GM12878 (cell line): ENCODE results near the gene STX4. TPM values are rescaled to one million over a fixed set of nuclear protein-coding genes. Genes with fewer than 3 reads are reported as not detected.

Experiments
- ATAC-seq: fragments of 200-7000 bp; cut with Tn5 transposase; 3 replicates; pipeline ENCODE4 v1.9.1; 2020; ENCODE audit warnings: mild to moderate bottlenecking, moderate library complexity
- BruUV-seq: library from RNA; stranded (reverse); fragments of 400-500 nt; replicated peaks from 2 replicates; lab custom pipeline; 2021; lab: Mats Ljungman, UMichigan
- CTCF ChIA-PET: fragments of 300-600 bp; sonication (Branson Sonifier 250); formaldehyde crosslinking; extraction: SDS; loops from one replicate; lab custom pipeline; 2021; ENCODE audit warnings: inconsistent platforms; lab: Yijun Ruan, JAX
- POLR2A ChIA-PET: fragments of 350-600 bp; formaldehyde crosslinking; extraction: SDS; loops from one replicate; lab custom pipeline; 2021; ENCODE audit warnings: inconsistent platforms; lab: Charles Lee
- RAD21 ChIA-PET: fragments of 300-600 bp; sonication (Branson Sonifier 250); formaldehyde crosslinking; loops from one replicate; lab custom pipeline; 2023; ENCODE audit warnings: antibody characterized with exemption; ENCODE audit not compliant: unreplicated experiment; lab: Charles Lee
- SMC1A ChIA-PET: fragments of 300-600 bp; sonication (Branson Sonifier 250); formaldehyde crosslinking; loops from one replicate; lab custom pipeline; 2023; ENCODE audit not compliant: unreplicated experiment, uncharacterized antibody; lab: Charles Lee
- DNase-seq: peaks from one replicate; pipeline ENCODE4 v3.0.0-alpha.2; 2011; ENCODE audit warnings: low read depth, low spot score
- FAIRE-seq: peaks from 3 replicates; lab custom pipeline; 2011; peaks lifted over from hg19 to GRCh38; lab: Jason Lieb, UNC
- H2AFZ ChIP-seq: 2 replicates; pipeline ENCODE4 v1.6.0; 2011; ENCODE audit warnings: low read depth, low read length, control low read depth; ENCODE audit not compliant: control insufficient read depth
- H3K27ac ChIP-seq: 2 replicates; pipeline ENCODE4 v1.5.1; 2011; ENCODE audit warnings: control low read depth; ENCODE audit not compliant: control insufficient read depth, insufficient read depth
- H3K27me3 ChIP-seq, 2 experiments: replicated peaks in 1 of 2; 2 replicates each; pipeline versions ENCODE4 v1.6.0 to v1.6.1; 2011; ENCODE audit warnings: low read length in 1 of 2; ENCODE audit not compliant: control insufficient read depth in 2 of 2, insufficient read depth in 2 of 2
- H3K36me3 ChIP-seq, 2 experiments: 2 replicates each; pipeline ENCODE4 v1.5.1; 2011; ENCODE audit warnings: low read length in 1 of 2; ENCODE audit not compliant: control insufficient read depth in 2 of 2, insufficient read depth in 2 of 2
- H3K4me1 ChIP-seq: 2 replicates; pipeline ENCODE4 v1.6.1; 2011; ENCODE audit warnings: mild to moderate bottlenecking, low read length, moderate library complexity, mixed read lengths; ENCODE audit not compliant: control insufficient read depth, insufficient read depth
- H3K4me2 ChIP-seq: 2 replicates; pipeline ENCODE4 v1.6.0; 2011; ENCODE audit warnings: control low read depth; ENCODE audit not compliant: control insufficient read depth, insufficient read depth
- H3K4me3 ChIP-seq: fragments of 200-600 bp; sonication (generic); 2 replicates; pipeline ENCODE4 v1.5.1; 2016
- H3K79me2 ChIP-seq: 2 replicates; pipeline ENCODE4 v1.6.0; 2011; ENCODE audit warnings: low read length; ENCODE audit not compliant: control insufficient read depth, insufficient read depth
- H3K9ac ChIP-seq: 2 replicates; pipeline ENCODE4 v1.8.0; 2011; ENCODE audit warnings: low read length, control low read depth, mixed read lengths; ENCODE audit not compliant: control insufficient read depth, insufficient read depth
- H3K9me3 ChIP-seq: replicated peaks from 3 replicates; pipeline ENCODE4 v1.5.1; 2011; ENCODE audit warnings: mild to moderate bottlenecking, low read length; ENCODE audit not compliant: control insufficient read depth, insufficient read depth
- H4K20me1 ChIP-seq: 2 replicates; pipeline ENCODE4 v1.6.0; 2011; ENCODE audit not compliant: control insufficient read depth, insufficient read depth
- LARP7 ChIP-seq: fragments of 450-650 bp; IDR thresholded peaks from 2 replicates; pipeline ENCODE4 v1.6.1; 2017; ENCODE audit warnings: mild to moderate bottlenecking
- MTA2 ChIP-seq: fragments of 450-650 bp; IDR thresholded peaks from 2 replicates; pipeline ENCODE4 v1.6.1; 2016; ENCODE audit warnings: low read depth, mild to moderate bottlenecking, moderate library complexity
- NFYB ChIP-seq: IDR thresholded peaks from 2 replicates; pipeline ENCODE4 v1.6.1; 2011; ENCODE audit warnings: low read depth, mild to moderate bottlenecking, low read length, improper control_type of control experiment, moderate library complexity; ENCODE audit not compliant: insufficient read depth
- RB1 ChIP-seq: fragments of 450-650 bp; formaldehyde crosslinking; IDR thresholded peaks from 2 replicates; pipeline ENCODE4 v1.6.1; 2017; ENCODE audit warnings: mild to moderate bottlenecking, borderline replicate concordance
- RUNX3 ChIP-seq: IDR thresholded peaks from 2 replicates; pipeline ENCODE4 v1.6.1; 2012; ENCODE audit warnings: low read length, inconsistent platforms
- STAT3 ChIP-seq: IDR thresholded peaks from 2 replicates; pipeline ENCODE4 v1.6.1; 2011; ENCODE audit warnings: low read depth, low read length, improper control_type of control experiment
- WGBS: methylation state at CpG from one replicate; pipeline ENCODE4 v1.1.6; 2016; ENCODE audit warnings: low lambda C conversion rate; ENCODE audit not compliant: insufficient replicate concordance, insufficient coverage; ENCODE audit errors: missing lambda C conversion rate; 5-methylcytosine and 5-hydroxymethylcytosine counted together
- in situ Hi-C: fragments of 300-500 bp; cut with MboI; formaldehyde crosslinking; loops from 9 replicates; pipeline ENCODE4 v1.14.3; 2018; ENCODE audit warnings: mixed read lengths
- intact Hi-C: fragments of 100-400 bp; cut with micrococcal nuclease; formaldehyde crosslinking; loops from one replicate; pipeline ENCODE4 v1.14.2; 2022; ENCODE audit not compliant: unreplicated experiment
- polyA plus RNA-seq, 11 experiments: library from polyadenylated mRNA; depleted of rRNA in 4 of 11; unstranded in 6 of 11; stranded (reverse) in 5 of 11; fragments of >200 nt; fragmentation: Nextera tagmentation in 4 of 11; fragmentation: Illumina TruSeq in 1 of 11; extraction: Ambion mirVana in 4 of 11; extraction: Trizol in 1 of 11; gene quantifications; 1 replicate in 1 of 11; 2 replicates in 10 of 11; pipeline versions ENCODE4 v1.2.1 to v1.2.3, GENCODE V29; 2011 to 2016; ENCODE audit warnings: inconsistent platforms in 2 of 11, missing spikeins in 2 of 11, low read depth in 1 of 11
- total RNA-seq, 4 experiments: library from RNA; depleted of rRNA in 3 of 4; stranded (reverse); fragments of >200 nt in 3 of 4; fragmentation: Illumina TruSeq in 1 of 4; extraction: Trizol in 1 of 4; gene quantifications; 2 replicates each; pipeline versions ENCODE4 v1.2.1 to v1.2.3, GENCODE V29; 2013 to 2021
- TF ChIP-seq, protein P1 (sequence below): fragments of 450-650 bp; formaldehyde crosslinking; IDR thresholded peaks from 2 replicates; pipeline ENCODE4 v1.4.0; 2020; ENCODE audit warnings: mild to moderate bottlenecking, moderate library complexity
- TF ChIP-seq, protein P2 (sequence below): IDR thresholded peaks from 2 replicates; pipeline ENCODE4 v1.6.1; 2012; ENCODE audit warnings: mild to moderate bottlenecking, low read depth, low read length

The STX4 gene
- total and polyA plus RNA-seq, 10 of the 15 experiments (the other 5 are each of a cell fraction or from before 2014, with no cell fraction given): 3.3 to 37.6 (median 22.6) TPM

DNA sequence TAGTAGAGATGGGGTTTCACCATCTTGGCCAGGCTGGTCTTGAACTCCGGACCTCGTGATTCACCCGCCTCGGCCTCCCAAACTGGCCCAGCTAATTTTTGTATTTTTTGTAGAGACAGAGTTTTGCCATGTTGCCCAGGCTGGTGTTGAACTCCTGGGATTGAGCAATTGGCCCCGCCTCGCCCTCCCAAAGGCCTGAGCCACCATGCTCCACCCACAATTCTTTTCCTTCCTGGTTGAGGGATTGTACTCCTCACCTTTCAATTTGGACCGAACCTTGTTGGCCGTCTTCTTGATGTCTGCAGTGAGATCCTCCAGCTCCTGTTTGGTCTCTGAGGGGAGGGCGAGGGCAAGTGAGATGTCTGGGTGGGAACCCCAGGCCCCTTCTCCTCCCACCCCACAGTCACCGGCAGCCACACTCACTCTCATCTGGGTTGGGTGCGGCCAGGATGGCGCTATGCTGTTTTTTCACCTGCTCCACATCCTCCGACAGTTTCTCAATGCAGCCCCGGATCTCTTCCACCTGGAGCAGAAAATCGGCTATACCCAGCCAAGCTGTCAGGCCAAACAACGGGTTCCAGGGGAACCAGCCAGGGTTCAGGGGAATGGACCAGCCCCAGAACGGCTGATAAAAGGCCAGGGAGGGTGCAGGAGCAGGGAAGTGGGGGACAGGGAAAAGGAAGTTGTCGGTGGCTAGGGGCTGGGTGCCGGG lies 32.5 kb upstream of the STX4 start:
- no peak overlapping the region for H3K27ac ChIP-seq
- H3K9me3 ChIP-seq: no peaks in the 10 kb centered on the region
- no peak for ATAC-seq
- no peaks in the 10 kb centered on the region; a peak in 1 of 4 replicates for H3K27me3 ChIP-seq
- H3K4me1 ChIP-seq: 0 out of 2 replicates have a peak, but pooled peaks cover 3% of the 10 kb centered on the region
- ChIA-PET POLR2A (no interaction called here), SMC1A (no interaction called here), RAD21 (interaction anchor here (0.6 kb wide), 1 partner anchor 16 kb away, joined by 3 read pairs; no protein-coding TSS in a partner anchor), CTCF (interaction anchor here (0.9 to 2.4 kb wide), 3 partner anchors 11 to 27 kb away, joined by 3 to 8 read pairs (median 3); no protein-coding TSS in a partner anchor)
- WGBS: 64% methylated on average over 15 of the region's 19 CpGs
- H3K36me3 ChIP-seq: no peaks in the 10 kb centered on the region
- no peaks in the 10 kb centered on the region for H4K20me1 ChIP-seq
- H3K4me2 ChIP-seq: no peak overlapping the region
- no peak overlapping the region for H2AFZ ChIP-seq
- TF ChIP-seq RB1 (no peak), STAT3 (no peak), RUNX3 (no peak), LARP7 (no peak), NFYB (no peak), MTA2 (no peak)
- TF ChIP-seq, protein P1, sequence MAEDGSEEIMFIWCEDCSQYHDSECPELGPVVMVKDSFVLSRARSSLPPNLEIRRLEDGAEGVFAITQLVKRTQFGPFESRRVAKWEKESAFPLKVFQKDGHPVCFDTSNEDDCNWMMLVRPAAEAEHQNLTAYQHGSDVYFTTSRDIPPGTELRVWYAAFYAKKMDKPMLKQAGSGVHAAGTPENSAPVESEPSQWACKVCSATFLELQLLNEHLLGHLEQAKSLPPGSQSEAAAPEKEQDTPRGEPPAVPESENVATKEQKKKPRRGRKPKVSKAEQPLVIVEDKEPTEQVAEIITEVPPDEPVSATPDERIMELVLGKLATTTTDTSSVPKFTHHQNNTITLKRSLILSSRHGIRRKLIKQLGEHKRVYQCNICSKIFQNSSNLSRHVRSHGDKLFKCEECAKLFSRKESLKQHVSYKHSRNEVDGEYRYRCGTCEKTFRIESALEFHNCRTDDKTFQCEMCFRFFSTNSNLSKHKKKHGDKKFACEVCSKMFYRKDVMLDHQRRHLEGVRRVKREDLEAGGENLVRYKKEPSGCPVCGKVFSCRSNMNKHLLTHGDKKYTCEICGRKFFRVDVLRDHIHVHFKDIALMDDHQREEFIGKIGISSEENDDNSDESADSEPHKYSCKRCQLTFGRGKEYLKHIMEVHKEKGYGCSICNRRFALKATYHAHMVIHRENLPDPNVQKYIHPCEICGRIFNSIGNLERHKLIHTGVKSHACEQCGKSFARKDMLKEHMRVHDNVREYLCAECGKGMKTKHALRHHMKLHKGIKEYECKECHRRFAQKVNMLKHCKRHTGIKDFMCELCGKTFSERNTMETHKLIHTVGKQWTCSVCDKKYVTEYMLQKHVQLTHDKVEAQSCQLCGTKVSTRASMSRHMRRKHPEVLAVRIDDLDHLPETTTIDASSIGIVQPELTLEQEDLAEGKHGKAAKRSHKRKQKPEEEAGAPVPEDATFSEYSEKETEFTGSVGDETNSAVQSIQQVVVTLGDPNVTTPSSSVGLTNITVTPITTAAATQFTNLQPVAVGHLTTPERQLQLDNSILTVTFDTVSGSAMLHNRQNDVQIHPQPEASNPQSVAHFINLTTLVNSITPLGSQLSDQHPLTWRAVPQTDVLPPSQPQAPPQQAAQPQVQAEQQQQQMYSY (CRISPR knock-in tag): no peak
- TF ChIP-seq, protein P2, sequence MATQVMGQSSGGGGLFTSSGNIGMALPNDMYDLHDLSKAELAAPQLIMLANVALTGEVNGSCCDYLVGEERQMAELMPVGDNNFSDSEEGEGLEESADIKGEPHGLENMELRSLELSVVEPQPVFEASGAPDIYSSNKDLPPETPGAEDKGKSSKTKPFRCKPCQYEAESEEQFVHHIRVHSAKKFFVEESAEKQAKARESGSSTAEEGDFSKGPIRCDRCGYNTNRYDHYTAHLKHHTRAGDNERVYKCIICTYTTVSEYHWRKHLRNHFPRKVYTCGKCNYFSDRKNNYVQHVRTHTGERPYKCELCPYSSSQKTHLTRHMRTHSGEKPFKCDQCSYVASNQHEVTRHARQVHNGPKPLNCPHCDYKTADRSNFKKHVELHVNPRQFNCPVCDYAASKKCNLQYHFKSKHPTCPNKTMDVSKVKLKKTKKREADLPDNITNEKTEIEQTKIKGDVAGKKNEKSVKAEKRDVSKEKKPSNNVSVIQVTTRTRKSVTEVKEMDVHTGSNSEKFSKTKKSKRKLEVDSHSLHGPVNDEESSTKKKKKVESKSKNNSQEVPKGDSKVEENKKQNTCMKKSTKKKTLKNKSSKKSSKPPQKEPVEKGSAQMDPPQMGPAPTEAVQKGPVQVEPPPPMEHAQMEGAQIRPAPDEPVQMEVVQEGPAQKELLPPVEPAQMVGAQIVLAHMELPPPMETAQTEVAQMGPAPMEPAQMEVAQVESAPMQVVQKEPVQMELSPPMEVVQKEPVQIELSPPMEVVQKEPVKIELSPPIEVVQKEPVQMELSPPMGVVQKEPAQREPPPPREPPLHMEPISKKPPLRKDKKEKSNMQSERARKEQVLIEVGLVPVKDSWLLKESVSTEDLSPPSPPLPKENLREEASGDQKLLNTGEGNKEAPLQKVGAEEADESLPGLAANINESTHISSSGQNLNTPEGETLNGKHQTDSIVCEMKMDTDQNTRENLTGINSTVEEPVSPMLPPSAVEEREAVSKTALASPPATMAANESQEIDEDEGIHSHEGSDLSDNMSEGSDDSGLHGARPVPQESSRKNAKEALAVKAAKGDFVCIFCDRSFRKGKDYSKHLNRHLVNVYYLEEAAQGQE: no peak
- intact Hi-C loops: no loop called here
- H3K9ac ChIP-seq: no peak overlapping the region
- no TSS peak for BruUV-seq
- no peak overlapping the region for H3K4me3 ChIP-seq
- no peaks in the 10 kb centered on the region; the same call in 1 of the 2 replicates for H3K79me2 ChIP-seq
- in situ Hi-C loops: no loop called here
- no peak for FAIRE-seq
- DNase-seq: no peak
